ENCODE data around the gene KCNG2. TPM values are rescaled to one million over a fixed set of nuclear protein-coding genes. Genes with fewer than 3 reads are reported as not detected.

Gene KCNG2
- total RNA-seq, 2 donors from 2014 or later: not detected

DNA sequence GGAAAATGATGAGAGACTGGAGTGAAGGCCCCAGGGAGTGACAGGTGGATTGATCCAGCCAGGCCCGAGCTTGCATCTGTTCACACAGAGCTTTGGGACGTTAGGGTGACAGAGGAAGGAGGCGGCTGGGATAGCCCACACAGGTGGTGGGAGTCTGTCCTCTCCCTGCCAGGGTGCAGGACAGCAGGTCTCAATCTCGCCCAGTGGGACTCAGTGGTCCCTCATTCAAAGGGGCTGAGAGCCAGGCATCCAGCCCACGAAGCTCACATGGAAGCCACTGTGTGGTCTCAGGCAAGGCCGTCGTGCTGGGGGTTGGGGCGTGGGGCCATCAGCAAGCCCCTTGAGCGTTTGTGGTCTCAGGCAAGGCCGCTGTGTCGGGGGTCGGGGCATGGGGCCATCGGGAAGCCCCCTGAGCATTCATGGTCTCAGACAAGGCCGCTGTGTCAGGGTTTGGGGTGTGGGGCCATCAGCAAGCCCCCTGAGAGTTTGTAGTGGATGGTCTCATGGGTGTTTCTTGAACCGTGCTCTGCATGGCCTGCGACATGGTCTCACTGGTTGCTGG is 8.3 kb downstream of the KCNG2 start:
- TF ChIP-seq POLR2A (IDR thresholded peaks at IDR 0.05): no peak
- TF ChIP-seq, protein P1, sequence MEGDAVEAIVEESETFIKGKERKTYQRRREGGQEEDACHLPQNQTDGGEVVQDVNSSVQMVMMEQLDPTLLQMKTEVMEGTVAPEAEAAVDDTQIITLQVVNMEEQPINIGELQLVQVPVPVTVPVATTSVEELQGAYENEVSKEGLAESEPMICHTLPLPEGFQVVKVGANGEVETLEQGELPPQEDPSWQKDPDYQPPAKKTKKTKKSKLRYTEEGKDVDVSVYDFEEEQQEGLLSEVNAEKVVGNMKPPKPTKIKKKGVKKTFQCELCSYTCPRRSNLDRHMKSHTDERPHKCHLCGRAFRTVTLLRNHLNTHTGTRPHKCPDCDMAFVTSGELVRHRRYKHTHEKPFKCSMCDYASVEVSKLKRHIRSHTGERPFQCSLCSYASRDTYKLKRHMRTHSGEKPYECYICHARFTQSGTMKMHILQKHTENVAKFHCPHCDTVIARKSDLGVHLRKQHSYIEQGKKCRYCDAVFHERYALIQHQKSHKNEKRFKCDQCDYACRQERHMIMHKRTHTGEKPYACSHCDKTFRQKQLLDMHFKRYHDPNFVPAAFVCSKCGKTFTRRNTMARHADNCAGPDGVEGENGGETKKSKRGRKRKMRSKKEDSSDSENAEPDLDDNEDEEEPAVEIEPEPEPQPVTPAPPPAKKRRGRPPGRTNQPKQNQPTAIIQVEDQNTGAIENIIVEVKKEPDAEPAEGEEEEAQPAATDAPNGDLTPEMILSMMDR (IDR thresholded peaks at IDR 0.05): no peak
- 79 to 84% methylated on average over 5 to 16 of the region's 16 CpGs for WGBS, 2 donors
- intact Hi-C loops (cut with DNase I): loop anchor here (10.0 kb wide), 1 partner anchor 61 kb away; no protein-coding TSS in a partner anchor
- H3K4me1 ChIP-seq: no peaks in the 10 kb centered on the region
- H3K36me3 ChIP-seq (replicated peaks in 1 of 2; ENCODE audit: insufficient read depth in 1 of 2, low read depth in 2 of 2): no peaks in the 10 kb centered on the region
- DNase-seq (no peak), ATAC-seq (no peak)
- no peak overlapping the region for H3K4me3 ChIP-seq
- no peak overlapping the region for H3K27ac ChIP-seq
- H3K27me3 ChIP-seq: no peaks in the 10 kb centered on the region
- no peaks in the 10 kb centered on the region for H3K9me3 ChIP-seq

DNA sequence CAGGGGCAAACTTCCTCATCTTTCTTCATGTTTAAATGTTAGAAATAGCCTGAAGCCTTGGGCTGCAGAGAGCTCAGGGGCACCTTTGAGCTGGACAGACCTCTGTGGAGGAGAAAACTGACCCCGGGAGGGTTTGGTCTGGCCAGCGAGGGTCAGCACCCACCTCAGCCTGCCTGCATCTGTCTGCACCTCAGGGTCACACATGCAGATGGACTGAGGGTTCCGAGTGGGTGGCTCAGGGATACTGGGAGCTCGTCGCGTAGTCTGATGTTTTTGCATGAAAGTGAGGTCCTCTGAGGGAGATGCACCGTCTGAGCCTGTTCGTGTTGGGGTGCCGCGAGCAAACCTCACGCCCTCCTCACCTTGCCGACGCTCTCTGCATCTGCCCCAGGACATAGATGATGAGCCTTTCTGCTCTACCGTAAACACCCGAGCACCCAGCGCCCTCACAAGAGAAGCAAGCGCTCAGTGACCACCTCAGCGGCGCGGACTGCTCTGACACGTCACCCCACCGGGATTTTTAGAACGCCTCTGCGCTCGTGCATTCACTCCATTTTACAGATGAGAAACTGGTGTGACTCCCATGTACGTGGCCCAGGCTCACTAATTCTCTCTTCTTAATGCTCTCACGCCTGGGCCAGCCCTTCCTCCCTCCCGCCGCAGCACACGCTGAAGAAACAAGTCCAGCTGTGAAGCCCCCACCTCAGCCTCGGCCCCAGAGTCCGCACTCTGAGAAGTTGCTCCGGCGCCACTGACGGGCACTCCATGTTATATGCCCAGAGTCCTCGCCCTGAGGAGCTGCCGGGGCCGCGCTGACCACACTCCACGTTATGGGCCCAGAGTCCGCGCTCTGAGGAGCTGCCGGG is 9.5 kb downstream of the KCNG2 start:
- 87 to 91% methylated on average over 42 to 43 of the region's 43 CpGs for WGBS, 2 donors
- Histone ChIP-seq H3K9me3 (no peaks in the 10 kb centered on the region), H3K27ac (no peak overlapping the region), H3K27me3 (no peaks in the 10 kb centered on the region), H3K36me3 (replicated peaks in 1 of 2; ENCODE audit: insufficient read depth in 1 of 2, low read depth in 2 of 2) (no peaks in the 10 kb centered on the region), H3K4me1 (no peaks in the 10 kb centered on the region), H3K4me3 (no peak overlapping the region)
- intact Hi-C loops (cut with DNase I): loop anchor here (10.0 kb wide), 1 partner anchor 62 kb away; no protein-coding TSS in a partner anchor
- no peak for DNase-seq
- ATAC-seq: no peak
- TF ChIP-seq, protein P1 (IDR thresholded peaks at IDR 0.05): no peak
- no peak for TF ChIP-seq POLR2A (IDR thresholded peaks at IDR 0.05)

DNA sequence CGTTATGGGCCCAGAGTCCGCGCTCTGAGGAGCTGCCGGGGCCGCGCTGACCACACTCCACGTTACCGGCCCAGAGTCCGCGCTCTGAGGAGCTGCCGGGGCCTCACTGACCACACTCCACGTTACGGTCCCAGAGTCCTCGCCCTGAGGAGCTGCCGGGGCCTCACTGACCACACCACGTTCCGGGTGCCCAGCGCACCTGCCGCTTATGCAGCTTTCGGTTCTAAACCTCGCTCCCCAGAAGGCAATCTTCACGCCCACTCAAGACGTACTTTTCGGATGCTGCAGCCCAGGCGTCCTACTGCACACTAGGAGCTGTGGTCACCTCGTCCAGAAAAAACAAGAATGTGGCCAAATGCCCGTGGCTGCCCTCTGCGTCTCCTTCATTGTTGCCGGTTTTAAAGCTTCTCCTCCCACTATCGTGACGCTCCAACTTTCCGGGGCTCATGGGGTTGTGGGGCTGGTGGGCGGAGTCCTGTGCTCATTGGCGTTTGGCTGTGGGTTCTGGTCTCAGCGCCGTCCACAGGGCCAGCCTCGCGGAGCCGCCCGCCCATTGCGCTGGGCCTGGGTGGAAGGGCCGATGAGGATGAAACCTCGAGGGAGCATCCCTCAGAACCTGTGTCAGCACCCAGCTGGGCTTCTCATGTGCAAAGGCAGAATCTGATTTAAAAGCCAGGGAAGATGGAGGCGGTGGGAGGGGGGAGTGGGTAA is 11.9 kb downstream of the KCNG2 start:
- no peak overlapping the region for H3K4me3 ChIP-seq
- peaks cover 0 to 4% of the 10 kb centered on the region in 2 donors for H3K27me3 ChIP-seq
- no peaks in the 10 kb centered on the region for H3K9me3 ChIP-seq
- DNase-seq (no peak), ATAC-seq (no peak)
- no peak overlapping the region for H3K27ac ChIP-seq
- intact Hi-C loops (cut with DNase I): loop anchor here (10.0 kb wide), 1 partner anchor 65 kb away; no protein-coding TSS in a partner anchor
- no peak for TF ChIP-seq POLR2A (IDR thresholded peaks at IDR 0.05)
- TF ChIP-seq, protein P1 (IDR thresholded peaks at IDR 0.05): no peak
- WGBS, 2 donors: 85 to 87% methylated on average over 30 to 43 of the region's 44 CpGs
- no peaks in the 10 kb centered on the region for H3K36me3 ChIP-seq (replicated peaks in 1 of 2; ENCODE audit: insufficient read depth in 1 of 2, low read depth in 2 of 2)
- H3K4me1 ChIP-seq: no peaks in the 10 kb centered on the region

DNA sequence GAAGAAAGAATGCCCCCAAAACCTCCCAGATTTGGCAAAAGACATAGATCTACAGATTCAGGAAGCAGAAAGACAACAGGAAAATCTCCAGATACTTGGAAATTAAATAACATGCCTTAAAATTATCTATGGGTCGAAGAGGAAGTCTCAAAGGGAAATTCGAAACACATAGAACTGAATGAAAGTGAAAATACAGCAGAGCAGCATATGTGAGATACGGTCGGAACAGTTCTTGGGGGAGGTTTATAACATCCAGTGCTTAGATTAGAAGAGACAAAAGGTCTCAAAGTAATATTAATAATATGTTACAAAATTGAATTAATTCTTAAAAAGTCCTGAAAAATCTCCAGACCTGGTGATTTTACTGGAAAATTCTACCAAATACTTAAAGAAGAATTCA is 14.3 kb downstream of the KCNG2 start:
- H3K27ac ChIP-seq: no peak overlapping the region
- no peak overlapping the region for H3K4me3 ChIP-seq

More for the DNA sequence above, 14.3 kb downstream of the KCNG2 start:
- intact Hi-C loops (cut with DNase I): no loop called here
- WGBS, 2 donors: 60 to 89% methylated on average over 4 of the region's 4 CpGs
- ATAC-seq: no peak
- no peaks in the 10 kb centered on the region for H3K4me1 ChIP-seq
- no peaks in the 10 kb centered on the region for H3K9me3 ChIP-seq
- no peak for DNase-seq
- peaks cover 0 to 4% of the 10 kb centered on the region in 2 donors for H3K27me3 ChIP-seq
- TF ChIP-seq, protein P1 (IDR thresholded peaks at IDR 0.05): no peak
- TF ChIP-seq POLR2A (IDR thresholded peaks at IDR 0.05): no peak
- no peaks in the 10 kb centered on the region for H3K36me3 ChIP-seq (replicated peaks in 1 of 2; ENCODE audit: insufficient read depth in 1 of 2, low read depth in 2 of 2)

Data from body of pancreas (tissue), 4 donors.